GM12801 (cell line): ENCODE measurements around the gene STT3A.

ENCODE experiments used
- CTCF ChIP-seq: IDR thresholded peaks from one replicate; pipeline ENCODE4 v1.5.1; 2011; ENCODE audit warnings: control low read depth; ENCODE audit not compliant: insufficient read length; ENCODE audit errors: extremely low read depth

STT3A gene

GRCh38 chr11:125618383-125618782, 25.7 kb downstream of the STT3A start:
- no peak for TF ChIP-seq CTCF

DNA sequence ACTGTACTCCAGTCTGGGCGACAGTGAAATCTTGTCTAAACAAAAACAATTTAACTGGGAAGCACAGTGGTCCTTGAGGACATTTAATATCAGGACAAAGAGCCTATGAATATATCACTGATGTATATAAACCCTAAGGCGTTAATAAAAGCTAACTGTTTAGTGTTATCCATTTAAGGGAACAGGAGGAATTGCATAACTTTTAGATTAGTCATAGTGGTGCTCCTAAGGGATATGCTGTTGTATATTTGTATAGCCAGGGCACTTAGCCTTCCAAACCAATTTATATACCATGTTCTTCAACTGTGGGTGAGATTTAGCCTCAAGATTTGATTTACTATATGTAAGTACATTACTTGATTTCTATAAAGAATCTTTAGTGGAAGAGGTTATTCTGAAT, 29.3 kb downstream of the STT3A start:
- TF ChIP-seq CTCF, result no peak

GRCh38 chr11:125623064-125623463, 30.4 kb downstream of the STT3A start:
- no peak for TF ChIP-seq CTCF

- TF ChIP-seq CTCF, result no peak
These were observed 32.1 kb downstream of the STT3A start, which contains the start of gene CHEK1 for GRCh38 chr11:125624756-125625213. CHEK1 (plus strand) TSS chr11:125625163; CDS start chr11:125626769, 1,606 bp downstream.

DNA sequence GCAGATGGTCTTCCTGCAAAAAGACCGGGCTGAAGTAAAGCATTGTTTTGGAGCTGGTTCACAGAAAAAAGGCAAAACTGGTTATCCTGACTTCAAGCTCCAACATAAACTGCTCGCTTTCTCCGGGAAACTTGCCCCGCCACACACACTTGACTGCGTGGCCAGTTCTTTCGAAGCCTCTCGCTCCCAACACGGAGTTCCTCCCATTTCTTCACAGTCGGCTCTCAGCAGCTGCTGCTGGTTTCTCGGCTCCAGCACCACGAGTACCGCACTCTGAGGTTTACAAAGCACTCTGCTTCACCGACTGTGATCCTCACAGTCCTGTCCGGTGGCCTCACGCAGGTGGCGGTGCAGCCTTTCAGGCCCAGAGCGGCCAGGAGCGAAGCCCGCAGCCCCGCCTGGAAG, 32.6 kb downstream of the STT3A start:
- no peak for TF ChIP-seq CTCF

DNA sequence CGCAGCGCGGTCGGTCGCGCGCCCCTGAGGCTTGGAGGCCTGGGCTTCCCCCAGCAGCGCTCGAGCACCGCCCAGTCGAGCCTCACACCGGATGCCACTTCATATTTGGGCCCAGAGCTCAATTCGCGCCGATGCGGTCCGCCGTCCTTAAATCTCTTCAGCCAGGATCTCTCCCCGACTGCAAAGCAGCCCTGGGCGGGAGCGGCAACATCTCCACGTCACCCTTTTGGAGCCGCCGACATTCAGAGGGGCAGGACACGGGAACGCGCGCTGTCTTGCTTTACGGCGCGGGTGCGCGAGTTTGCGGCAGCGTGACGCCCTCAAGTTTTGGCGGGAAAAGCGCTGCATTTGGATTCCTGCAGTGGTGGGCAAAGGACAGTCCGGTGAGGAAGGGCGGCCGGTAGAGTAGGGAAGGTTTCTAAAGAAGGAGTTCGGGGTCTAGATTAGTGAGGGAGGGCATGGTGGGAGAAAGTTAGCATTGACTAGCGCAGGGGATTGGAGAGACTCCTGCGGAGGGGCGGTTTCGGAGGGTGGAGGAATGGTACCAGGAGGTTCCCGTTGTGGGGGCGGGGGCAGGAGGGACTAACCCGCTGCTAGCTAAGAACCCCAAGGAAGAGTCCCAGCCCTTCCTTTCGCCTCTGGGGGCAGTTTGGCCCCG, 33.1 kb downstream of the STT3A start:
- no peak for TF ChIP-seq CTCF

DNA sequence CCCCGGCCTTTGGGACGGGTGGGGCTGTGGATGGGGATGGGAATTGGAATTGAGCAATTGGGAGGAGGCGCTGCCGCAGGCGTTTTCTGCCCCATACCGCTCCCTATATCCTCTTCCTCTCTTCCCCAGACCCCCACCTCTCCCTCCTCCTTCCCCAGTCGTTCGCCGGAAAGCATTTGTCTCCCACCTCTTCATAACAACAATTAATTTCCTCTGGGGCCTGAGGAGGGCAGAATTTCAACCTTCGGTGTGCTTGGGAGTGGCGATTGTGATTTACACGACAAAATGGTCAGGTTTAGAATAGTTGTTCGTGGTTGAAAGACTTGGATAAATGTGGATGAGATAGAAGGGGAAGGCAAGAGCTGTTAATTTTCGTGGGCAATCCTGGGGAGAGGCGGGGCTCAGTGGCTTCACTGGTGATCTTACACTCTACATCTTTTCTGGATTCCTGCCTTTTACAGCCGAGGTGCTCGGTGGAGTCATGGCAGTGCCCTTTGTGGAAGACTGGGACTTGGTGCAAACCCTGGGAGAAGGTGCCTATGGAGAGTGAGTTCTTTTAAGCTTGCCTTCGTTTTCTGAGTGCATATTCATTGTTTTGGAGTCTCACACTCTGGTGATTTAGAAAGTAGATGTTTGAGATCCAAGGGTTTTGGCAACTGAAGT, 33.8 kb downstream of the STT3A start:
- no peak for TF ChIP-seq CTCF
